HepG2 (cell line): ENCODE results near the gene ZNF780B. TPM values are rescaled to one million over a fixed set of nuclear protein-coding genes. Genes with fewer than 3 reads are reported as not detected.

Experiments
- ATAC-seq: fragments of 200-7000 bp; cut with Tn5 transposase; 3 replicates; pipeline ENCODE4 v1.9.1; 2020; ENCODE audit warnings: mild to moderate bottlenecking, moderate library complexity
- BruUV-seq: library from RNA; stranded (reverse); fragments of 400-500 nt; replicated peaks from 2 replicates; lab custom pipeline; 2021; lab: Mats Ljungman, UMichigan
- CTCF ChIA-PET: fragments of 300-600 bp; formaldehyde crosslinking; extraction: SDS; loops from one replicate; lab custom pipeline; 2021; ENCODE audit warnings: low total read pairs, inconsistent platforms, low intra/inter-chr PET ratio; lab: Yijun Ruan, JAX
- POLR2A ChIA-PET: fragments of 350-600 bp; sonication (Branson Sonifier 250); formaldehyde crosslinking; loops from one replicate; lab custom pipeline; 2020; ENCODE audit warnings: antibody characterized with exemption, inconsistent platforms; lab: Yijun Ruan, JAX
- DNase-seq: peaks from one replicate; pipeline ENCODE4 v3.0.0-alpha.2; 2015; ENCODE audit warnings: low spot score
- FAIRE-seq: peaks from 3 replicates; lab custom pipeline; 2011; peaks lifted over from hg19 to GRCh38; lab: Jason Lieb, UNC
- H2AFZ ChIP-seq: one replicate; pipeline ENCODE4 v1.6.1; 2011; ENCODE audit warnings: low read length, inconsistent platforms
- H3K27ac ChIP-seq: fragments of 300-600 bp; 3 replicates; pipeline ENCODE4 v1.8.0; 2011; ENCODE audit warnings: mixed run types, mild to moderate bottlenecking, mixed read lengths, low read length, inconsistent platforms; ENCODE audit not compliant: insufficient read depth; ENCODE audit errors: extremely low read length
- H3K27me3 ChIP-seq, 2 experiments: fragments of 200-600 bp in 1 of 2; 2 replicates in 1 of 2; 3 replicates in 1 of 2; pipeline versions ENCODE4 v1.6.0 to v1.8.0; 2011; ENCODE audit warnings: low read length in 2 of 2, mild to moderate bottlenecking in 2 of 2, moderate library complexity in 2 of 2, inconsistent platforms in 1 of 2; ENCODE audit not compliant: insufficient read depth in 2 of 2, control insufficient read depth in 1 of 2
- H3K36me3 ChIP-seq, 2 experiments: fragments of 200-600 bp in 1 of 2; replicated peaks in 1 of 2; 2 replicates in 1 of 2; 3 replicates in 1 of 2; pipeline versions ENCODE4 v1.5.1 to v1.8.0; 2011; ENCODE audit warnings: low read length in 2 of 2, inconsistent platforms in 1 of 2; ENCODE audit not compliant: insufficient read depth in 2 of 2, control insufficient read depth in 1 of 2
- H3K4me1 ChIP-seq: 2 replicates; pipeline ENCODE4 v1.5.1; 2012; ENCODE audit warnings: low read length, inconsistent platforms; ENCODE audit not compliant: insufficient read depth
- H3K4me2 ChIP-seq: 2 replicates; pipeline ENCODE4 v1.6.0; 2011; ENCODE audit warnings: low read depth, low read length, inconsistent platforms
- H3K4me3 ChIP-seq, 3 experiments: fragments of 200-600 bp in 1 of 3; sonication (generic), shearing (Covaris generic) in 1 of 3; replicated peaks in 1 of 3; 2 replicates each; pipeline ENCODE4 v1.5.1; 2011 to 2016; ENCODE audit warnings: low read length in 3 of 3, inconsistent platforms in 2 of 3, low read depth in 2 of 3, mild to moderate bottlenecking in 2 of 3, control low read depth in 1 of 3, mixed read lengths in 1 of 3; ENCODE audit not compliant: insufficient read depth in 1 of 3
- H3K79me2 ChIP-seq: one replicate; pipeline ENCODE4 v1.6.1; 2011; ENCODE audit warnings: low read length, inconsistent platforms; ENCODE audit not compliant: insufficient read depth
- H3K9ac ChIP-seq: 2 replicates; pipeline ENCODE4 v1.6.0; 2011; ENCODE audit warnings: mild to moderate bottlenecking, low read depth, low read length, inconsistent platforms; ENCODE audit not compliant: insufficient read depth
- H3K9me3 ChIP-seq: 2 replicates; pipeline ENCODE4 v1.5.1; 2012; ENCODE audit warnings: mild to moderate bottlenecking, low read length
- H4K20me1 ChIP-seq: 2 replicates; pipeline ENCODE4 v1.6.0; 2011; ENCODE audit warnings: inconsistent platforms, mild to moderate bottlenecking, low read length, moderate library complexity; ENCODE audit not compliant: insufficient read depth
- NFE2 ChIP-seq: sonication (generic); formaldehyde crosslinking; IDR thresholded peaks from 2 replicates; pipeline ENCODE4 v1.4.0; 2020; ENCODE audit warnings: missing genetic modification reagents
- ZSCAN21 ChIP-seq: sonication (generic); formaldehyde crosslinking; IDR thresholded peaks from 2 replicates; pipeline ENCODE4 v1.8.0; 2022; ENCODE audit warnings: mild to moderate bottlenecking, missing genetic modification reagents, moderate library complexity, borderline replicate concordance
- WGBS: methylation state at CpG from one replicate; pipeline ENCODE4 v1.1.6; 2017; ENCODE audit warnings: low lambda C conversion rate; 5-methylcytosine and 5-hydroxymethylcytosine counted together
- in situ Hi-C: cut with HindIII; loops from 2 replicates; pipeline ENCODE4 v1.10.0; 2017; ENCODE audit warnings: low pct_unique_long_range_greater_than_20kb; ENCODE audit not compliant: extremely low pct_ligation_motif_present
- intact Hi-C: fragments of 100-400 bp; cut with micrococcal nuclease; formaldehyde crosslinking; loops from one replicate; pipeline ENCODE4 v1.10.0; 2022; ENCODE audit not compliant: unreplicated experiment
- polyA plus RNA-seq, 8 experiments: library from polyadenylated mRNA; depleted of rRNA in 3 of 8; stranded (reverse) in 7 of 8; unstranded in 1 of 8; fragments of >200 nt; fragmentation: Illumina TruSeq in 4 of 8; extraction: Trizol in 4 of 8; gene quantifications; 2 replicates each; pipeline versions ENCODE4 v1.2.1 to v1.2.3, GENCODE V29; 2011 to 2016; ENCODE audit warnings: low read depth in 4 of 8, missing spikeins in 1 of 8, mixed read lengths in 1 of 8; ENCODE audit not compliant: insufficient read depth in 1 of 8
- total RNA-seq, 5 experiments: library from RNA; depleted of rRNA; stranded (reverse); fragments of >200 nt; fragmentation: Illumina TruSeq; extraction: Trizol; gene quantifications; 2 replicates each; pipeline ENCODE4 v1.2.3, GENCODE V29; 2016; ENCODE audit warnings: low read depth in 1 of 5
- TF ChIP-seq, protein P1 (sequence below): sonication (generic); formaldehyde crosslinking; IDR thresholded peaks from 2 replicates; pipeline ENCODE4 v1.4.0; 2020; ENCODE audit warnings: mild to moderate bottlenecking, missing genetic modification reagents
- TF ChIP-seq, protein P2 (sequence below): IDR thresholded peaks from 2 replicates; pipeline ENCODE4 v1.6.1; 2018; ENCODE audit warnings: missing genetic modification reagents

ZNF780B gene
- total and polyA plus RNA-seq, 2 of the 13 experiments (the other 11 are each of a cell fraction or from before 2014, with no cell fraction given), result 6.6 to 21.9 TPM

DNA sequence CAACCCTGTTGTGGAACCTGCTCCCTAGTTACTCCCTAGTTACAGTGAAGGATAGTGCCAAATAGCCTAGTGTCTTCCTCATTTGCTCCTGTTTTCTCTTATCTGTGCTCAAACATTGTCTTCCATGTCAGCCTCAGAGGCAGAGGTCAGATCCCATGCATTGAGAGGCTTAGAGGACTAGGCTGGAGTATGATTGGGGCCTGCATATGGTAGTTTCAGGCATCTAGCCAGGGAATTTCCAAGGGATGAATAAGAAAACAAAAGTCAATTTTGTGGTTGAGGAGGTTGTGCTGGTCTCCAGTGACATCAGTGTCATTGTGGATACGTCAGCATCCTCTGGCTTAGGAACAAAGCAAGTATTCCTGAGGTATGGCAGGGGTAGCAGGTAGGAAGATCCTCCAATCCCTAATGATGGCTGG, 49.7 kb downstream of the ZNF780B start (continued):
- TF ChIP-seq, protein P1, sequence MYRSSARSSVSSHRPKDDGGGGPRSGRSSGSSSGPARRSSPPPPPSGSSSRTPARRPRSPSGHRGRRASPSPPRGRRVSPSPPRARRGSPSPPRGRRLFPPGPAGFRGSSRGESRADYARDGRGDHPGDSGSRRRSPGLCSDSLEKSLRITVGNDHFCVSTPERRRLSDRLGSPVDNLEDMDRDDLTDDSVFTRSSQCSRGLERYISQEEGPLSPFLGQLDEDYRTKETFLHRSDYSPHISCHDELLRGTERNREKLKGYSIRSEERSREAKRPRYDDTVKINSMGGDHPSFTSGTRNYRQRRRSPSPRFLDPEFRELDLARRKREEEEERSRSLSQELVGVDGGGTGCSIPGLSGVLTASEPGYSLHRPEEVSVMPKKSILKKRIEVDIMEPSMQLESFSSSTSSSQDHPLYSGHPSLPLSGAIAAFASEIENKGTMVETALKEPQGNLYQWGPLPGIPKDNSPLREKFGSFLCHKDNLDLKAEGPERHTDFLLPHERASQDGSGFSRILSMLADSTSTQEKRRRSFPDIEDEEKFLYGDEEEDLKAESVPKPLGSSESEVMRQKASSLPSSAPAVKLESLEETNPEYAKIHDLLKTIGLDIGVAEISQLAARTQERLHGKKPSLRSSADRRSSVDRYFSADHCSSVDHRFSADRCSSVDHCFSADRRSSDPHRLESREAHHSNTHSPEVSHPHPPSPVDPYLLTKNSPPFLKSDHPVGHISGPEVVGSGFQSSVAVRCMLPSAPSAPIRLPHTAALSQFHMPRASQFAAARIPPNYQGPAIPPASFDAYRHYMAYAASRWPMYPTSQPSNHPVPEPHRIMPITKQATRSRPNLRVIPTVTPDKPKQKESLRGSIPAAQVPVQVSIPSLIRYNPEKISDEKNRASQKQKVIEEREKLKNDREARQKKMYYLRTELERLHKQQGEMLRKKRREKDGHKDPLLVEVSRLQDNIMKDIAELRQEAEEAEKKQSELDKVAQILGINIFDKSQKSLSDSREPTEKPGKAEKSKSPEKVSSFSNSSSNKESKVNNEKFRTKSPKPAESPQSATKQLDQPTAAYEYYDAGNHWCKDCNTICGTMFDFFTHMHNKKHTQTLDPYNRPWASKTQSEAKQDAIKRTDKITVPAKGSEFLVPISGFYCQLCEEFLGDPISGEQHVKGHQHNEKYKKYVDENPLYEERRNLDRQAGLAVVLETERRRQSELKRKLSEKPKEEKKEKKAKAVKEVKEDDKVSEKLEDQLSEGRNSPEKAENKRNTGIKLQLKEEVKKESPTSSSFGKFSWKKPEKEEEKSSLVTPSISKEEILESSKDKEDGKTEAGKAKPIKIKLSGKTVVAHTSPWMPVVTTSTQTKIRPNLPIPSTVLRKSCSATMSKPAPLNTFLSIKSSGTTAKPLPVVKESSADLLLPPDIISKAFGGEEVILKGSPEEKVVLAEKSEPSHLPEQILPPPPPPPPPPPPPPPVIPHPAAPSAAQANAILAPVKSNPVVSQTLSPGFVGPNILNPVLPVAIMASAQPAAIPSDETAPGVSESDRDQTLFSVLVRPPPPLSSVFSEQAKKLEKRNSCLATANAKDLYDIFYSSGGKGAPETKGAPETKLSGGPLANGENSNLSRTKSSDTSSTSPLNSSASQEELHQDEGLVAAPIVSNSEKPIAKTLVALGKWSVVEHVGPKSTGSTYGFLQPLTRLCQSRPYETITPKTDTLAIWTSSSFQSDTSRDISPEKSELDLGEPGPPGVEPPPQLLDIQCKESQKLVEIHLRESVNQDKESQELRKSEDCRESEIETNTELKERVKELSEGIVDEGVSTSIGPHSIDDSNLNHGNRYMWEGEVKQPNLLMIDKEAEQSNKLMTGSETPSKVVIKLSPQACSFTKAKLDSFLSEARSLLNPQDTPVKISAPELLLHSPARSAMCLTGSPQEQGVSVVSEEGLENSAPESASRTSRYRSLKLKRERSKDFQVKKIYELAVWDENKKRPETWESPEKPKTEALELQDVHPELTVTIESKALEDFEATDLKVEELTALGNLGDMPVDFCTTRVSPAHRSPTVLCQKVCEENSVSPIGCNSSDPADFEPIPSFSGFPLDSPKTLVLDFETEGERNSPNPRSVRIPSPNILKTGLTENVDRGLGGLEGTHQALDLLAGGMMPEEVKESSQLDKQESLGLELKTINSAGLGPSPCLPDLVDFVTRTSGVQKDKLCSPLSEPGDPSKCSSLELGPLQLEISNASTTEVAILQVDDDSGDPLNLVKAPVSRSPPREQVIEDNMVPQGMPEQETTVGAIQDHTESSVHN (CRISPR knock-in tag), result no peak
- TF ChIP-seq NFE2 (CRISPR knock-in tag), result no peak

DNA sequence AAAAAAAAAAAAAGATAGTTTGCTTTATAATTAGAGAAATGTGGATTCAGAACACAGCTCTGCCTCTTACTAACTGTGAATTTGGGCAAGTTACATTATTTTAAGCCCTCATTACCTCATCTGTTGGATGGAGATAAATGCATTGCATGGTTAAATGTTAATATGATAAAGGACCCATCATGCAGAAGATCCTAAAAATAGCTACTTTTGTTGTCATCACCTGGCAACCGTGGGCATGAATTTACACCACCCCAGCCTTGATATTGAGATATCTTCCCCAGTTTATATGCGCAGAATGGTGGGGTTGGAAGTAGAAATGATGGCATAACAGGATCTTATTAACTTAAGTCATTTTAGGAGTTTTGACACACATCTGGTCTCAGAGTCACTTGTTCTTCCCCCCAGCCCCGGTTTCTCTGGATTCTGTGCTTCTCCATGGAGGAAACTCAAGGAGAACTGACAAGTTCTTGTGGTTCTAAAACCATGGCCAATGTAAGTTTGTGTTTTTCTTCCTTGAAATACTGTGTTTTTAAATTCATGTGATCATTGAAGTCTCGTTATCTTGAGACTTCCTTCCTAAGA, 50.2 kb downstream of the ZNF780B start:
- Histone ChIP-seq H3K4me3 (no peak overlapping the region), H3K9me3 (no peaks in the 10 kb centered on the region), H3K79me2 (no peaks in the 10 kb centered on the region), H2AFZ (no peak overlapping the region), H3K9ac (no peak overlapping the region), H3K4me2 (no peak overlapping the region), H3K27me3 (no peaks in the 10 kb centered on the region), H4K20me1 (no peaks in the 10 kb centered on the region), H3K27ac (no peak overlapping the region), H3K4me1 (no peaks in the 10 kb centered on the region), H3K36me3 (peaks cover 8 to 23% of the 10 kb centered on the region in 2 experiments)
- DNase-seq, result no peak
- FAIRE-seq, result no peak
- intact Hi-C loops, result no loop called here
- TF ChIP-seq ZSCAN21 (CRISPR knock-in tag), result no peak
- TF ChIP-seq, protein P2, sequence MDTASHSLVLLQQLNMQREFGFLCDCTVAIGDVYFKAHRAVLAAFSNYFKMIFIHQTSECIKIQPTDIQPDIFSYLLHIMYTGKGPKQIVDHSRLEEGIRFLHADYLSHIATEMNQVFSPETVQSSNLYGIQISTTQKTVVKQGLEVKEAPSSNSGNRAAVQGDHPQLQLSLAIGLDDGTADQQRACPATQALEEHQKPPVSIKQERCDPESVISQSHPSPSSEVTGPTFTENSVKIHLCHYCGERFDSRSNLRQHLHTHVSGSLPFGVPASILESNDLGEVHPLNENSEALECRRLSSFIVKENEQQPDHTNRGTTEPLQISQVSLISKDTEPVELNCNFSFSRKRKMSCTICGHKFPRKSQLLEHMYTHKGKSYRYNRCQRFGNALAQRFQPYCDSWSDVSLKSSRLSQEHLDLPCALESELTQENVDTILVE (CRISPR knock-in tag), result no peak
- 98% methylated on average over 4 of the region's 4 CpGs for WGBS
- no peak for ATAC-seq
- BruUV-seq, result no TSS peak
- ChIA-PET CTCF (no interaction called here), POLR2A (no interaction called here)
- in situ Hi-C loops, result no loop called here
